Osteoblast (primary cell): ENCODE data around the gene REXO1. TPM values are rescaled to one million over a fixed set of nuclear protein-coding genes. Genes with fewer than 3 reads are reported as not detected.

Experiments used
- DNase-seq: peaks from one replicate; pipeline ENCODE4 v3.0.0; 2011; ENCODE audit warnings: low spot score, mixed read lengths; ENCODE audit not compliant: insufficient read length; ENCODE audit errors: missing footprints
- H2AFZ ChIP-seq: 2 replicates; pipeline ENCODE4 v1.6.0; 2011; ENCODE audit warnings: mild to moderate bottlenecking, low read length
- H3K27ac ChIP-seq: 2 replicates; pipeline ENCODE4 v1.5.1; 2011; ENCODE audit warnings: mild to moderate bottlenecking, low read depth, low read length, moderate library complexity
- H3K27me3 ChIP-seq: 2 replicates; pipeline ENCODE4 v1.6.0; 2012; ENCODE audit warnings: mild to moderate bottlenecking, control low read depth, inconsistent platforms, low read length, moderate library complexity; ENCODE audit not compliant: insufficient read depth
- H3K36me3 ChIP-seq: 2 replicates; pipeline ENCODE4 v1.5.1; 2011; ENCODE audit warnings: mild to moderate bottlenecking, low read length, control low read depth, moderate library complexity; ENCODE audit not compliant: insufficient read depth
- H3K4me1 ChIP-seq: 2 replicates; pipeline ENCODE4 v1.5.1; 2011; ENCODE audit warnings: mild to moderate bottlenecking, low read length, control low read depth, moderate library complexity; ENCODE audit not compliant: insufficient read depth
- H3K4me2 ChIP-seq: 2 replicates; pipeline ENCODE4 v1.6.0; 2011; ENCODE audit warnings: mild to moderate bottlenecking, low read length; ENCODE audit not compliant: insufficient read depth
- H3K4me3 ChIP-seq: fragments of 200-600 bp; sonication (generic); 3 replicates; pipeline ENCODE4 v1.5.1; 2012; ENCODE audit warnings: mild to moderate bottlenecking, low read length, inconsistent platforms; ENCODE audit not compliant: insufficient read depth
- H3K79me2 ChIP-seq: 2 replicates; pipeline ENCODE4 v1.6.0; 2012; ENCODE audit warnings: mild to moderate bottlenecking, low read length, control low read depth, inconsistent platforms; ENCODE audit not compliant: insufficient read depth
- H3K9me3 ChIP-seq: 2 replicates; pipeline ENCODE4 v1.5.1; 2011; ENCODE audit warnings: low read depth, low read length, control low read depth
- H4K20me1 ChIP-seq: 2 replicates; pipeline ENCODE4 v1.6.0; 2012; ENCODE audit warnings: mild to moderate bottlenecking, low read length, control low read depth; ENCODE audit not compliant: insufficient read depth
- total RNA-seq: library from RNA; depleted of rRNA; stranded (reverse); fragments of >200 nt; gene quantifications from 2 replicates; pipeline ENCODE4 v1.2.3, GENCODE V29; 2012
- TF ChIP-seq, protein P1 (sequence below): IDR thresholded peaks from 2 replicates; pipeline ENCODE4 v1.5.1; 2011; ENCODE audit warnings: mild to moderate bottlenecking, low read depth, low read length, moderate library complexity; ENCODE audit errors: extremely low read depth

REXO1 gene
- total RNA-seq, 1 donor = 9.4 TPM

DNA sequence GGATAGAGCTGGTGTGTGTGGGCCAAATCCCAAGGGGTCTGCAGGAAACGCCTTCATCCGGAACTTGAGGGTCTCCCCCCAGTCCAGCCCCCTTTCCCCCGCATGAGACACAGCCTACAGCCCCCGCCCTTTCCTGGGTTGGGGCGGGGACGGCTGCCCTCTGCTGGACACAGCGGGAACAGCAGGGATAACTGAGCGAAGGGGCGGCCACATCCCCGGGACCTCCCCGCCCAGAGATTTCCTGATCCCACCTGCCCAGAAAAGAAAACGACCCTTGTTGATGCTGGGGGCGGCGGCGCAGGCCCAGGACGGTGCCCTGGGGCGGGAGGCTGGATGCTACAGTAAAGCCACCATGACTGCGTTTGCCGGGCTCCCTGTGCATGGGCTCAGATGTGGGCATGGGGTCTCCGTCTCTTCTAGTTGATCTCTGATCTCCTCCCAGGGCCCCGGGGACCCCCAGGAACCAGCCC is 80.8 kb downstream of the REXO1 start:
- Histone ChIP-seq H2AFZ (no peak overlapping the region), H3K27ac (no peak overlapping the region), H3K36me3 (no peaks in the 10 kb centered on the region), H4K20me1 (no peaks in the 10 kb centered on the region), H3K4me1 (no peaks in the 10 kb centered on the region), H3K79me2 (no peaks in the 10 kb centered on the region), H3K4me3 (no peak overlapping the region), H3K27me3 (peaks cover 63% of the 10 kb centered on the region), H3K9me3 (no peaks in the 10 kb centered on the region), H3K4me2 (no peak overlapping the region)
- DNase-seq = peak; percentile 99
- TF ChIP-seq, protein P1, sequence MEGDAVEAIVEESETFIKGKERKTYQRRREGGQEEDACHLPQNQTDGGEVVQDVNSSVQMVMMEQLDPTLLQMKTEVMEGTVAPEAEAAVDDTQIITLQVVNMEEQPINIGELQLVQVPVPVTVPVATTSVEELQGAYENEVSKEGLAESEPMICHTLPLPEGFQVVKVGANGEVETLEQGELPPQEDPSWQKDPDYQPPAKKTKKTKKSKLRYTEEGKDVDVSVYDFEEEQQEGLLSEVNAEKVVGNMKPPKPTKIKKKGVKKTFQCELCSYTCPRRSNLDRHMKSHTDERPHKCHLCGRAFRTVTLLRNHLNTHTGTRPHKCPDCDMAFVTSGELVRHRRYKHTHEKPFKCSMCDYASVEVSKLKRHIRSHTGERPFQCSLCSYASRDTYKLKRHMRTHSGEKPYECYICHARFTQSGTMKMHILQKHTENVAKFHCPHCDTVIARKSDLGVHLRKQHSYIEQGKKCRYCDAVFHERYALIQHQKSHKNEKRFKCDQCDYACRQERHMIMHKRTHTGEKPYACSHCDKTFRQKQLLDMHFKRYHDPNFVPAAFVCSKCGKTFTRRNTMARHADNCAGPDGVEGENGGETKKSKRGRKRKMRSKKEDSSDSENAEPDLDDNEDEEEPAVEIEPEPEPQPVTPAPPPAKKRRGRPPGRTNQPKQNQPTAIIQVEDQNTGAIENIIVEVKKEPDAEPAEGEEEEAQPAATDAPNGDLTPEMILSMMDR = peak; percentile 83

DNA sequence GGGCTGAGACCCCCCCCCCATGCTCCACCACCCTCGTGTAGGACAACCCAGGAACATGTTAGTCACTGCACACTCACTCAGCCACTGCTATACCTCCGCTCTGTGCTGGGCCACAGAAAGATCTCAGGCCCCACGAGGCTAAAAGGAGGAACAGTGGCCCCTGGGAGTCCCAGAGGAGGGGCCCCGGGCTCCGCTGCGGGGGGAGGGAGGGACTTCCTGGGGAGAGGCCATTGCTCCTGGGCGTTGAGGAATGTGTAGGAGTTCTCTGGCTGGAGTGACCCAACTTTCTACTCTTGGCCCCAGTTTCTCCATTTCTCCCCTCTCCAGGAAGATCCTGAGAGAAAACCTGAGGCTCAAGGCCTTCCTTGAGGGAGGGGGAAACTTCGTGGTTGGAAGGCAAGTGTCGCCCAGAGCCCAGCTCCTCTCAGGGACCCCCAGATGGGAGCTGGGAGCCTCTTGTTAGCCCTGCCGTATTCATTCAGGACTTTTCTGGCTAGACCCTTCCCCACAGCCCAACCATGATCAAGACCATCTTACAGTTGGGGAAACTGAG is 81.4 kb downstream of the REXO1 start:
- Histone ChIP-seq H3K4me3 (no peak overlapping the region), H2AFZ (no peak overlapping the region), H3K4me2 (no peak overlapping the region), H3K27me3 (peaks cover 69% of the 10 kb centered on the region), H3K36me3 (no peaks in the 10 kb centered on the region), H3K4me1 (no peaks in the 10 kb centered on the region), H3K27ac (no peak overlapping the region), H4K20me1 (no peaks in the 10 kb centered on the region), H3K9me3 (no peaks in the 10 kb centered on the region), H3K79me2 (no peaks in the 10 kb centered on the region)
- no peak for DNase-seq
- TF ChIP-seq, protein P1 = no peak

- no peaks in the 10 kb centered on the region for H4K20me1 ChIP-seq
- no peaks in the 10 kb centered on the region for H3K4me1 ChIP-seq
- H3K27me3 ChIP-seq = peaks cover 74% of the 10 kb centered on the region
- no peak for DNase-seq
- H3K27ac ChIP-seq = no peak overlapping the region
- H3K4me3 ChIP-seq = no peak overlapping the region
- H2AFZ ChIP-seq = no peak overlapping the region
- no peaks in the 10 kb centered on the region for H3K9me3 ChIP-seq
- no peak overlapping the region for H3K4me2 ChIP-seq
- H3K79me2 ChIP-seq = no peaks in the 10 kb centered on the region
- TF ChIP-seq, protein P1 = no peak
- H3K36me3 ChIP-seq = no peaks in the 10 kb centered on the region
Measured at GRCh38 chr19:1765904-1766799, 82.1 kb downstream of the REXO1 start.

Other genes starting within 250 kb of the REXO1 start
- 37.4 and 39.4 TPM in 2 replicates for gene UQCR11, start 243.0 kb downstream of the REXO1 start, total RNA-seq
- gene TCF3, start 195.9 kb downstream of the REXO1 start, total RNA-seq = 46.6 and 55.0 TPM in 2 replicates
- gene ONECUT3, start 95.0 kb downstream of the REXO1 start, total RNA-seq = not detected in 2 replicates
- gene ATP8B3, start 36.2 kb downstream of the REXO1 start, total RNA-seq = 0.59 and 0.72 TPM in 2 replicates
- gene KLF16, start 15.1 kb upstream of the REXO1 start, total RNA-seq = 6.9 and 11.5 TPM in 2 replicates
- gene ABHD17A, start 37.0 kb upstream of the REXO1 start, total RNA-seq = 49.5 and 52.5 TPM in 2 replicates
- 3.3 and 3.8 TPM in 2 replicates for gene ADAT3, start 56.9 kb upstream of the REXO1 start, total RNA-seq
- 55.7 and 70.6 TPM in 2 replicates for gene SCAMP4, start 56.9 kb upstream of the REXO1 start, total RNA-seq
- gene CSNK1G2, start 92.7 kb upstream of the REXO1 start, total RNA-seq = 68.8 and 70.1 TPM in 2 replicates
- gene BTBD2, start 167.2 kb upstream of the REXO1 start, total RNA-seq = 57.5 and 57.8 TPM in 2 replicates
- gene MKNK2, start 202.8 kb upstream of the REXO1 start, total RNA-seq = 82.5 and 84.6 TPM in 2 replicates
- gene MOB3A, start 247.8 kb upstream of the REXO1 start, total RNA-seq = 34.0 and 35.1 TPM in 2 replicates
- 0.36 and 2.4 TPM in 2 replicates for gene IZUMO4, start 248.4 kb upstream of the REXO1 start, total RNA-seq